ENCODE measurements around the gene SART3. TPM values are rescaled to one million over a fixed set of nuclear protein-coding genes. Genes with fewer than 3 reads are reported as not detected.

The SART3 gene
- polyA plus RNA-seq, 1 donor (not counting 4 experiments of a cell fraction or from before 2014, with no cell fraction given), result 19.0 TPM

DNA sequence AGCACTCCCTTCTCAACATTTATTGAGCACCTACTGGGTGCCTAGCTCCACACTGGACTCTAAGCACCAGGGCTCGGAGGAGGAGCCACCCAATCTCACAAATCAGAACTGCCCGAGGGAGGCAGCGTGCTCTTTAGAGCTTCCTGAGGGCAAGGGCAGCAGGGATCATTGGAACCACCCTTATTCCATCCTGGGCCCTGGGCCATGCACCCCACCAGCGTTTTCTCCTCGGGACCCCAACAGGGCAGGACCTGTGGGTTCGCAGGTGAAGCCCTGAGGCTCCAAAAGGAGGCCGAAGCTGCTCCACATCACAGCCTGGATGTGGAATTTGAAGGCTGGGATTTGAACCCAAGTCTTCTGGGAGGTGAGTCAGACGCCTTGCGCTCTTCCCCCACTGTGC is 21.5 kb upstream of the SART3 start:
- Histone ChIP-seq H2AFZ (ENCODE audit: control insufficient read depth, low read length) (no peak overlapping the region), H3K9me1 (ENCODE audit: control insufficient read depth, extremely low read depth, insufficient read depth, low read length) (no peaks in the 10 kb centered on the region), H3K27ac (ENCODE audit: control insufficient read depth, insufficient read depth, low read length) (no peak overlapping the region), H3K4me3 (ENCODE audit: control insufficient read depth in 2 of 3, extremely low read depth in 1 of 3, insufficient read depth in 2 of 3, low read depth in 1 of 3, low read length in 3 of 3) (no peak overlapping the region), H4K20me1 (ENCODE audit: control insufficient read depth, extremely low read depth, insufficient read depth, low read length) (no peaks in the 10 kb centered on the region), H3K9ac (ENCODE audit: control insufficient read depth, extremely low read depth, insufficient read depth, low read length) (no peak overlapping the region), H3K79me2 (ENCODE audit: control insufficient read depth, insufficient read depth, low read length) (no peaks in the 10 kb centered on the region), H3K4me1 (ENCODE audit: control insufficient read depth, extremely low read depth, insufficient read depth, low read length) (no peaks in the 10 kb centered on the region), H3K9me3 (ENCODE audit: control insufficient read depth, low read depth, low read length) (no peaks in the 10 kb centered on the region), H3K27me3 (ENCODE audit: control insufficient read depth, extremely low read depth, insufficient read depth, low read length) (peaks cover 5% of the 10 kb centered on the region), H3K36me3 (ENCODE audit: control insufficient read depth in 2 of 2, extremely low read depth in 1 of 2, insufficient read depth in 2 of 2, low read length in 2 of 2) (no peaks in the 10 kb centered on the region), H3K4me2 (ENCODE audit: control insufficient read depth, extremely low read depth, insufficient read depth, low read depth, low read length) (no peak overlapping the region)
- TF ChIP-seq, protein P1, sequence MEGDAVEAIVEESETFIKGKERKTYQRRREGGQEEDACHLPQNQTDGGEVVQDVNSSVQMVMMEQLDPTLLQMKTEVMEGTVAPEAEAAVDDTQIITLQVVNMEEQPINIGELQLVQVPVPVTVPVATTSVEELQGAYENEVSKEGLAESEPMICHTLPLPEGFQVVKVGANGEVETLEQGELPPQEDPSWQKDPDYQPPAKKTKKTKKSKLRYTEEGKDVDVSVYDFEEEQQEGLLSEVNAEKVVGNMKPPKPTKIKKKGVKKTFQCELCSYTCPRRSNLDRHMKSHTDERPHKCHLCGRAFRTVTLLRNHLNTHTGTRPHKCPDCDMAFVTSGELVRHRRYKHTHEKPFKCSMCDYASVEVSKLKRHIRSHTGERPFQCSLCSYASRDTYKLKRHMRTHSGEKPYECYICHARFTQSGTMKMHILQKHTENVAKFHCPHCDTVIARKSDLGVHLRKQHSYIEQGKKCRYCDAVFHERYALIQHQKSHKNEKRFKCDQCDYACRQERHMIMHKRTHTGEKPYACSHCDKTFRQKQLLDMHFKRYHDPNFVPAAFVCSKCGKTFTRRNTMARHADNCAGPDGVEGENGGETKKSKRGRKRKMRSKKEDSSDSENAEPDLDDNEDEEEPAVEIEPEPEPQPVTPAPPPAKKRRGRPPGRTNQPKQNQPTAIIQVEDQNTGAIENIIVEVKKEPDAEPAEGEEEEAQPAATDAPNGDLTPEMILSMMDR (optimal IDR thresholded peaks at IDR 0.05 in 1 of 3, IDR thresholded peaks at IDR 0.05 in 1 of 3, conservative IDR thresholded peaks at IDR 0.05 in 1 of 3; ENCODE audit: extremely low read depth in 1 of 3, insufficient read depth in 2 of 3, low read length in 3 of 3), result no peak
- dilution Hi-C loops (cut with MboI; ENCODE audit: extremely low pct_ligation_motif_present, low sequenced_read_pairs), result no loop called here
- FAIRE-seq, result no peak
- DNase-seq (ENCODE audit: low read depth, low spot score), result no peak

DNA sequence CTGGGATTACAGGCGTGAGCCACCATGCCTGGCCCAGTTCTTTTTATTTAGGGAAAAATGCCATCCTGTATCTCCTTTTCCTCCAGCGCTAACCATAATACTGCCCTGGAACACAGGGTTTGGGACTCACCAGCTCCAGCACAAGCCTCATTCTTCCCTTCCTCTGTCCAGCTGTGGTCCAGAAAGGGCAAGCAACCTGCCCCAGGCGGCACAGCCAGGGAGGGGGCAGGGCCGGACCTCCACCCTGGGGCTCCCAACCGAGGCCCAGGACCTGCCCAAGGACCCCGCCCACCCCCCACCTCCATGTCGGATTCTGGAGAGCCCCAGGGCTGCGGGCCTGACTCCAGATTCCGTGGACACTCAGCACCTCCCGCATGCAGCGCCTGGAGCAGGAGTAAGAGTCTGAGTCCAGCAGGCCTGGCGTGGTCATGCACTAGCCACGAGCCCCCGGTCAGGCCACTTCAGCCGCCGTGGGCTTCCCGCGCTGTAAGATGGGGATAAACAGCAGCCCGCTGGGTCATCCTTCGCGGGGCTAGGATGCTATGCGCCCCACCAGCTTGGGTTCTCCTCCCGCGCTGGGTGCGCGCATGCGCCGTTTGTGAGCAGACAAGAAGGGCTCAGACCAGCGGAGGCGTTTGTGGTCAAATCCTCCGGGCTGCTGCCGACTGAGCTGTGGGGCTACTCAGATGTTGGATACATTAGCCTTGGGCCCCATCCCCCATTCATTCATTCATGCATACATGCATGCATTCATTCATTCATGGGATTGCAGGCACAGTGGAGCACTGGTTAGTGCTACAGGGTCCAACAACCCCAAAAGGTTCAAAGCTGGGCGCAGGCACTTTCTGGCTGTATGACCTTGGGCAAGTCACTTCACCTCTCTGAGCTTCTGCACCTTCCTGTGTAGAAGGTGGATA is 20.6 kb upstream of the SART3 start:
- no peak overlapping the region for H2AFZ ChIP-seq (ENCODE audit: control insufficient read depth, low read length)
- TF ChIP-seq, protein P1 (optimal IDR thresholded peaks at IDR 0.05 in 1 of 3, IDR thresholded peaks at IDR 0.05 in 1 of 3, conservative IDR thresholded peaks at IDR 0.05 in 1 of 3; ENCODE audit: extremely low read depth in 1 of 3, insufficient read depth in 2 of 3, low read length in 3 of 3), result no peak
- TF ChIP-seq EZH2 (IDR thresholded peaks at IDR 0.05; ENCODE audit: low read length), result no peak
- no peak for DNase-seq (ENCODE audit: low read depth, low spot score)
- no peaks in the 10 kb centered on the region for H3K9me1 ChIP-seq (ENCODE audit: control insufficient read depth, extremely low read depth, insufficient read depth, low read length)
- no peaks in the 10 kb centered on the region for H3K9me3 ChIP-seq (ENCODE audit: control insufficient read depth, low read depth, low read length)
- H3K36me3 ChIP-seq (ENCODE audit: control insufficient read depth in 2 of 2, extremely low read depth in 1 of 2, insufficient read depth in 2 of 2, low read length in 2 of 2), result no peaks in the 10 kb centered on the region
- no peak overlapping the region for H3K27ac ChIP-seq (ENCODE audit: control insufficient read depth, insufficient read depth, low read length)
- H3K27me3 ChIP-seq (ENCODE audit: control insufficient read depth, extremely low read depth, insufficient read depth, low read length), result peaks cover 5% of the 10 kb centered on the region
- H4K20me1 ChIP-seq (ENCODE audit: control insufficient read depth, extremely low read depth, insufficient read depth, low read length), result no peaks in the 10 kb centered on the region
- no peak for FAIRE-seq
- no peak overlapping the region for H3K4me2 ChIP-seq (ENCODE audit: control insufficient read depth, extremely low read depth, insufficient read depth, low read depth, low read length)
- no peaks in the 10 kb centered on the region for H3K4me1 ChIP-seq (ENCODE audit: control insufficient read depth, extremely low read depth, insufficient read depth, low read length)
- no peak overlapping the region for H3K4me3 ChIP-seq (ENCODE audit: control insufficient read depth in 2 of 3, extremely low read depth in 1 of 3, insufficient read depth in 2 of 3, low read depth in 1 of 3, low read length in 3 of 3)
- dilution Hi-C loops (cut with MboI; ENCODE audit: extremely low pct_ligation_motif_present, low sequenced_read_pairs), result no loop called here
- no peaks in the 10 kb centered on the region for H3K79me2 ChIP-seq (ENCODE audit: control insufficient read depth, insufficient read depth, low read length)
- H3K9ac ChIP-seq (ENCODE audit: control insufficient read depth, extremely low read depth, insufficient read depth, low read length), result no peak overlapping the region
